GM23338 (cell line): Measurements from ENCODE around the gene TMEM14B.
"Not testable (repeated sequence)": the region's sequence is repeated elsewhere in the genome, so short reads cannot be mapped to it uniquely, and the experiment has no call there.

Experiments
- CREB1 ChIP-seq: fragments of 250-450 bp; sonication (Bioruptor Pico); IDR thresholded peaks from 2 replicates; pipeline ENCODE4 v1.5.0; 2020; ENCODE audit warnings: low read depth, mild to moderate bottlenecking, moderate library complexity
- ETS1 ChIP-seq: IDR thresholded peaks from 2 replicates; pipeline ENCODE4 v1.6.1; 2016; ENCODE audit warnings: antibody characterized with exemption
- EZH2 ChIP-seq: fragments of 200-600 bp; sonication (generic); IDR thresholded peaks from one replicate; pipeline ENCODE4 v1.8.0; 2017; ENCODE audit warnings: antibody characterized with exemption, mild to moderate bottlenecking, low read depth; ENCODE audit not compliant: unreplicated experiment
- EZH2phosphoT487 ChIP-seq: fragments of 200-600 bp; sonication (generic); IDR thresholded peaks from one replicate; pipeline ENCODE4 v1.8.1; 2018; ENCODE audit warnings: antibody characterized with exemption; ENCODE audit not compliant: unreplicated experiment
- JUNB ChIP-seq: IDR thresholded peaks from one replicate; pipeline ENCODE4 v1.6.1; 2016; ENCODE audit warnings: antibody characterized with exemption; ENCODE audit not compliant: unreplicated experiment
- NANOG ChIP-seq: IDR thresholded peaks from 2 replicates; pipeline ENCODE4 v1.6.1; 2016; ENCODE audit warnings: antibody characterized with exemption, borderline replicate concordance
- POLR2AphosphoS5 ChIP-seq: IDR thresholded peaks from 2 replicates; pipeline ENCODE4 v1.6.1; 2016; ENCODE audit warnings: antibody characterized with exemption, low read depth
- REST ChIP-seq: IDR thresholded peaks from one replicate; pipeline ENCODE4 v1.6.1; 2018; ENCODE audit warnings: antibody characterized with exemption; ENCODE audit not compliant: unreplicated experiment
- ZNF114 ChIP-seq: fragments of 250-450 bp; sonication (Bioruptor Pico); IDR thresholded peaks from 2 replicates; pipeline ENCODE4 v1.5.0; 2020; ENCODE audit warnings: mild to moderate bottlenecking, moderate library complexity
- ZNF331 ChIP-seq: fragments of 250-450 bp; sonication (Bioruptor Pico); IDR thresholded peaks from 2 replicates; pipeline ENCODE4 v1.5.0; 2020; ENCODE audit warnings: low read depth, mild to moderate bottlenecking, moderate library complexity
- ZNF462 ChIP-seq: fragments of 250-450 bp; sonication (Bioruptor Pico); IDR thresholded peaks from 2 replicates; pipeline ENCODE4 v1.5.0; 2020; ENCODE audit warnings: mild to moderate bottlenecking, moderate library complexity
- TF ChIP-seq, protein P1 (sequence below), 2 experiments: fragments of 200-600 bp in 1 of 2; sonication (generic) in 1 of 2; conservative IDR thresholded peaks; 2 replicates each; pipeline versions ENCODE4 v1.5.1 to v1.6.1; 2016 to 2017; ENCODE audit warnings: antibody characterized with exemption in 2 of 2, low read depth in 2 of 2, mild to moderate bottlenecking in 2 of 2, moderate library complexity in 1 of 2

- TF ChIP-seq REST; EZH2phosphoT487; EZH2; POLR2AphosphoS5; CREB1 (CRISPR knock-in tag); JUNB; ZNF114 (CRISPR knock-in tag); ZNF462 (CRISPR knock-in tag); ETS1; NANOG; ZNF331 (CRISPR knock-in tag): not testable (repeated sequence)
- TF ChIP-seq, protein P1, sequence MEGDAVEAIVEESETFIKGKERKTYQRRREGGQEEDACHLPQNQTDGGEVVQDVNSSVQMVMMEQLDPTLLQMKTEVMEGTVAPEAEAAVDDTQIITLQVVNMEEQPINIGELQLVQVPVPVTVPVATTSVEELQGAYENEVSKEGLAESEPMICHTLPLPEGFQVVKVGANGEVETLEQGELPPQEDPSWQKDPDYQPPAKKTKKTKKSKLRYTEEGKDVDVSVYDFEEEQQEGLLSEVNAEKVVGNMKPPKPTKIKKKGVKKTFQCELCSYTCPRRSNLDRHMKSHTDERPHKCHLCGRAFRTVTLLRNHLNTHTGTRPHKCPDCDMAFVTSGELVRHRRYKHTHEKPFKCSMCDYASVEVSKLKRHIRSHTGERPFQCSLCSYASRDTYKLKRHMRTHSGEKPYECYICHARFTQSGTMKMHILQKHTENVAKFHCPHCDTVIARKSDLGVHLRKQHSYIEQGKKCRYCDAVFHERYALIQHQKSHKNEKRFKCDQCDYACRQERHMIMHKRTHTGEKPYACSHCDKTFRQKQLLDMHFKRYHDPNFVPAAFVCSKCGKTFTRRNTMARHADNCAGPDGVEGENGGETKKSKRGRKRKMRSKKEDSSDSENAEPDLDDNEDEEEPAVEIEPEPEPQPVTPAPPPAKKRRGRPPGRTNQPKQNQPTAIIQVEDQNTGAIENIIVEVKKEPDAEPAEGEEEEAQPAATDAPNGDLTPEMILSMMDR (conservative IDR thresholded peaks at IDR 0.05; ENCODE audit: low read depth in 2 of 2), result peak in 1 of 2 experiments; percentile 12; a peak in 1 of 4 replicates
Observed at GRCh38 chr6:10720960-10721849, 26.4 kb upstream of the TMEM14B start.
